Mesenchymal stem cell (in vitro differentiated cells and primary cell): Measurements from ENCODE around the gene HPSE.

Experiments used
- DNase-seq: peaks from one replicate; pipeline ENCODE4 v3.0.0-alpha.2; 2013
- H2AFZ ChIP-seq: one replicate; pipeline ENCODE4 v1.6.1; 2013; ENCODE audit warnings: low read depth, mild to moderate bottlenecking, control low read depth, inconsistent platforms, low read length, moderate library complexity
- H2AK5ac ChIP-seq: 2 replicates; pipeline ENCODE4 v1.6.1; 2013; ENCODE audit warnings: low read length, moderate library complexity, mild to moderate bottlenecking, inconsistent platforms; ENCODE audit not compliant: severe bottlenecking
- H2BK120ac ChIP-seq: one replicate; pipeline ENCODE4 v1.6.1; 2013; ENCODE audit warnings: low read depth, mild to moderate bottlenecking, inconsistent platforms, low read length, moderate library complexity
- H2BK12ac ChIP-seq, 2 experiments: one replicate each; pipeline ENCODE4 v1.6.1; 2013; ENCODE audit warnings: inconsistent platforms in 2 of 2, low read length in 2 of 2, mild to moderate bottlenecking in 2 of 2, moderate library complexity in 2 of 2, control low read depth in 1 of 2
- H2BK15ac ChIP-seq: one replicate; pipeline ENCODE4 v1.6.1; 2013; ENCODE audit warnings: mild to moderate bottlenecking, low read depth, inconsistent platforms; ENCODE audit not compliant: poor library complexity, severe bottlenecking
- H2BK5ac ChIP-seq: 2 replicates; pipeline ENCODE4 v1.6.1; 2013; ENCODE audit warnings: low read depth, mild to moderate bottlenecking, low read length, control low read depth, inconsistent platforms; ENCODE audit not compliant: poor library complexity, severe bottlenecking
- H3K14ac ChIP-seq, 2 experiments: one replicate each; pipeline ENCODE4 v1.6.1; 2013; ENCODE audit warnings: inconsistent platforms in 2 of 2, low read length in 2 of 2, control low read depth in 1 of 2, mild to moderate bottlenecking in 1 of 2, moderate library complexity in 1 of 2
- H3K18ac ChIP-seq, 2 experiments: one replicate each; pipeline ENCODE4 v1.6.1; 2013; ENCODE audit warnings: inconsistent platforms in 2 of 2, low read length in 2 of 2, control low read depth in 1 of 2, low read depth in 1 of 2, mild to moderate bottlenecking in 1 of 2
- H3K23ac ChIP-seq, 2 experiments: one replicate each; pipeline ENCODE4 v1.6.1; 2013; ENCODE audit warnings: inconsistent platforms in 2 of 2, low read length in 2 of 2, mild to moderate bottlenecking in 2 of 2, moderate library complexity in 2 of 2, control low read depth in 1 of 2
- H3K27ac ChIP-seq: 2 replicates; pipeline ENCODE4 v1.5.1; 2013; ENCODE audit warnings: mild to moderate bottlenecking, moderate library complexity, low read length, control low read depth, inconsistent platforms; ENCODE audit not compliant: poor library complexity, severe bottlenecking
- H3K27me3 ChIP-seq, 2 experiments: 2 replicates each; pipeline versions ENCODE4 v1.6.1 to v1.7.0; 2013; ENCODE audit warnings: low read length in 2 of 2, mild to moderate bottlenecking in 2 of 2, moderate library complexity in 2 of 2, control low read depth in 1 of 2, inconsistent platforms in 1 of 2; ENCODE audit not compliant: control insufficient read depth in 1 of 2, insufficient read depth in 1 of 2
- H3K36me3 ChIP-seq, 2 experiments: 2 replicates each; pipeline versions ENCODE4 v1.6.1 to v1.7.0; 2013; ENCODE audit warnings: low read length in 2 of 2, control low read depth in 1 of 2, inconsistent platforms in 1 of 2, low read depth in 1 of 2, mild to moderate bottlenecking in 1 of 2; ENCODE audit not compliant: insufficient read depth in 2 of 2, control insufficient read depth in 1 of 2
- H3K4ac ChIP-seq, 2 experiments: one replicate each; pipeline ENCODE4 v1.6.1; 2013; ENCODE audit warnings: inconsistent platforms in 2 of 2, low read length in 2 of 2, mild to moderate bottlenecking in 2 of 2, moderate library complexity in 2 of 2, control low read depth in 1 of 2, low read depth in 1 of 2
- H3K4me1 ChIP-seq: 2 replicates; pipeline ENCODE4 v1.6.1; 2013; ENCODE audit warnings: low read depth, low read length, control low read depth; ENCODE audit not compliant: control insufficient read depth, insufficient read depth
- H3K4me2 ChIP-seq: 2 replicates; pipeline ENCODE4 v1.6.1; 2013; ENCODE audit warnings: low read length, mild to moderate bottlenecking, inconsistent platforms; ENCODE audit not compliant: poor library complexity, severe bottlenecking
- H3K4me3 ChIP-seq, 2 experiments: 2 replicates each; pipeline versions ENCODE4 v1.5.1 to v1.7.0; 2013; ENCODE audit warnings: low read length in 2 of 2, mild to moderate bottlenecking in 2 of 2, control low read depth in 1 of 2, low read depth in 1 of 2; ENCODE audit not compliant: insufficient read depth in 1 of 2
- H3K79me1 ChIP-seq: replicated peaks from 2 replicates; pipeline ENCODE4 v1.6.1; 2013; ENCODE audit warnings: mild to moderate bottlenecking, control low read depth, low read length, inconsistent platforms; ENCODE audit not compliant: poor library complexity, severe bottlenecking
- H3K9ac ChIP-seq: 2 replicates; pipeline ENCODE4 v1.7.0; 2013; ENCODE audit warnings: mild to moderate bottlenecking, low read length, moderate library complexity
- H3K9me3 ChIP-seq: 2 replicates; pipeline ENCODE4 v1.7.0; 2013; ENCODE audit warnings: mild to moderate bottlenecking, low read length; ENCODE audit not compliant: control insufficient read depth
- H4K8ac ChIP-seq: one replicate; pipeline ENCODE4 v1.6.1; 2013; ENCODE audit warnings: inconsistent platforms, mild to moderate bottlenecking, low read length, moderate library complexity
- H4K91ac ChIP-seq: one replicate; pipeline ENCODE4 v1.6.1; 2013; ENCODE audit warnings: mild to moderate bottlenecking, low read length, inconsistent platforms
- WGBS: methylation state at CpG from one replicate; pipeline ENCODE4 v1.1.7; 2013; ENCODE audit warnings: mixed read lengths; 5-methylcytosine and 5-hydroxymethylcytosine counted together

The HPSE gene

GRCh38 chr4:83335701-83336100, 1.1 kb upstream of the HPSE start:
- Histone ChIP-seq H3K27me3 (peaks cover 9 to 13% of the 10 kb centered on the region in 2 experiments), H3K14ac (no peak overlapping the region), H2AK5ac (no peak overlapping the region), H4K91ac (no peak overlapping the region), H3K27ac (no peak overlapping the region), H3K4me3 (peak overlapping the region in 1 of 2 experiments; percentile 81), H3K36me3 (no peaks in the 10 kb centered on the region), H3K79me1 (no peaks in the 10 kb centered on the region), H3K4me1 (peaks cover 9% of the 10 kb centered on the region), H3K9me3 (no peaks in the 10 kb centered on the region), H3K4me2 (no peak overlapping the region), H3K18ac (no peak overlapping the region), H2BK12ac (no peak overlapping the region), H2AFZ (no peak overlapping the region), H3K9ac (no peak overlapping the region), H2BK120ac (no peak overlapping the region), H2BK15ac (no peak overlapping the region), H2BK5ac (no peak overlapping the region), H3K23ac (no peak overlapping the region), H3K4ac (no peak overlapping the region), H4K8ac (no peak overlapping the region)
- DNase-seq, result no peak
- whole genome bisulfite sequencing, result 11% methylated on average over 1 of the region's 6 CpGs

GRCh38 chr4:83331956-83332355, 2.7 kb downstream of the HPSE start:
- Histone ChIP-seq H3K4me1 (peaks cover 9% of the 10 kb centered on the region), H3K79me1 (no peaks in the 10 kb centered on the region), H3K36me3 (no peaks in the 10 kb centered on the region), H4K8ac (no peak overlapping the region), H2BK12ac (no peak overlapping the region), H3K27me3 (peaks cover 9 to 10% of the 10 kb centered on the region in 2 experiments), H3K4ac (no peak overlapping the region), H2AK5ac (no peak overlapping the region), H3K23ac (no peak overlapping the region), H3K9ac (no peak overlapping the region), H2BK5ac (no peak overlapping the region), H3K14ac (no peak overlapping the region), H3K4me2 (no peak overlapping the region), H3K4me3 (no peak overlapping the region), H4K91ac (no peak overlapping the region), H3K9me3 (no peaks in the 10 kb centered on the region), H2BK120ac (no peak overlapping the region), H2BK15ac (no peak overlapping the region), H3K27ac (no peak overlapping the region), H2AFZ (no peak overlapping the region), H3K18ac (no peak overlapping the region)
- DNase-seq, result no peak
- 81% methylated on average over 2 of the region's 3 CpGs for WGBS

DNA sequence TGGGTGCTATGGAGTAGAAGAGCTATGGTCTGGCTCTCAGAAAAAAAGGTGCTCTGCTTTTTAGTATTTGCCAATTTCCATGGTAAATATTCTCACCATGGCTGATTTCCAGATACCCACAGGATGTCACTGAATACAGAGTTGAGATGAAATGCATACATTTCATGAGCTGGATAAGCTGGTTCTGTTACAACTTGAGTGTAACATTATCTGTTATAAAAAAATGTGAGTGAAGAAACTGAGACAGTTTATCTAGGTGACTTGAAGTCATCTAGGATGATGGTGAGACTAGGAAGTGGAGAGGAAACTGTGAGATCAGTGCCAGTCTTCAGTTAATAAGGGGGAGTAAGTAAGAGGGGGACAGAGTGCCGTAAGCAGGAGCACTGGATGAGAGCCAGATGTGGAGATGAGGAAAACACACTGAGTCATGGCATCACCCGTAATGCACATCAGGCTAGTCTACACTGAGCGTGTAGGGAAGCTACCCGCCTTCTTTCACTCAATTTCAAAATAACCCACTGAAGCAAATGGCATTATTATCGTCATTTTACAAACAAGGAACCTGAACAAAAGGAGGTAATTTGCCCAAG, 5.0 kb downstream of the HPSE start:
- H3K4me2 ChIP-seq, result no peak overlapping the region
- no peak overlapping the region for H2AFZ ChIP-seq
- no peak overlapping the region for H3K4me3 ChIP-seq
- no peak overlapping the region for H3K4ac ChIP-seq
- no peak overlapping the region for H2AK5ac ChIP-seq
- no peak overlapping the region for H3K14ac ChIP-seq
- no peaks in the 10 kb centered on the region for H3K79me1 ChIP-seq
- no peak overlapping the region for H2BK12ac ChIP-seq
- peaks cover 4% of the 10 kb centered on the region for H3K4me1 ChIP-seq
- no peak overlapping the region for H3K9ac ChIP-seq
- H2BK5ac ChIP-seq, result no peak overlapping the region
- no peak overlapping the region for H4K91ac ChIP-seq
- no peak overlapping the region for H3K18ac ChIP-seq
- no peak overlapping the region for H3K23ac ChIP-seq
- H2BK120ac ChIP-seq, result no peak overlapping the region
- no peak overlapping the region for H4K8ac ChIP-seq
- peaks cover 9 to 10% of the 10 kb centered on the region in 2 experiments for H3K27me3 ChIP-seq
- H3K36me3 ChIP-seq, result no peaks in the 10 kb centered on the region
- no peak overlapping the region for H3K27ac ChIP-seq
- DNase-seq, result no peak
- H3K9me3 ChIP-seq, result no peaks in the 10 kb centered on the region
- no peak overlapping the region for H2BK15ac ChIP-seq
- 88% methylated on average over 5 of the region's 5 CpGs for WGBS

DNA sequence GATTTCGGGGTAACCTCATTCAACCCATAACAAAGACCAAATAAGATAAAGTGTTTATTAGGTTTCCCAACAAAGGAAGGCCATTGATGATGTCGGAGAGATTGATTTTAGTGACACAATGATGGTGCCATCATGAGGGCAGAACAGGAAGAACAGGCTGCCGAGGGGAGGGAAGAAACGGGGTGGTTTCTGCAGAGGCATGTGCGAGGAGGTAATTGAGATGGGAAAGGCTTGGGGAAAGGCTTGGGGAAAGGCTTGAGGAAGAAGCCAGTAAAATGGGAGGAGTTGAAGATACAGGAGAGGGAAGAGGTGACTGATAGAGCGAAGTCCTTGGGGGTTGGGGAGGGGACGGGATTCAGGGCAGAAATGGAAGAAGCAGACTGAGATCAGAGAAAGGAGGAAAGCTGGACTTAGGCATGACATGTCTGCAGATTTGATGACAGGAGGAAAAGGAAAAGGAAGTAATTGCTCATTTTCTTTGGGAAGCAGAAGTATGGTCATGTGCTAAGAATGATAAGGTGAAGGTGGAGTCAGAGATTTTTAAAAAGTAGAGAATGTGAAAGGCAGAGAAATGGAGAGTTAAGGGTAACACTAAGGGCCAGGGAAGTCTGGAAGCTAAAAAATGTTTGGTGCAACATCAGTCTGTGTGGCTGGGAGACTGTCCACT, 6.0 kb downstream of the HPSE start:
- no peak overlapping the region for H2BK120ac ChIP-seq
- 21% methylated on average over 6 of the region's 7 CpGs for WGBS
- no peak overlapping the region for H3K14ac ChIP-seq
- H2BK5ac ChIP-seq, result no peak overlapping the region
- H2BK12ac ChIP-seq, result no peak overlapping the region
- no peak overlapping the region for H4K8ac ChIP-seq
- no peak overlapping the region for H3K23ac ChIP-seq
- no peak overlapping the region for H3K18ac ChIP-seq
- H3K36me3 ChIP-seq, result no peaks in the 10 kb centered on the region
- H4K91ac ChIP-seq, result no peak overlapping the region
- no peak overlapping the region for H3K27ac ChIP-seq
- no peak overlapping the region for H3K4ac ChIP-seq
- H2AFZ ChIP-seq, result no peak overlapping the region
- DNase-seq, result no peak
- no peaks in the 10 kb centered on the region for H3K9me3 ChIP-seq
- H3K79me1 ChIP-seq, result no peaks in the 10 kb centered on the region
- H3K4me1 ChIP-seq, result no peaks in the 10 kb centered on the region
- H2BK15ac ChIP-seq, result no peak overlapping the region
- no peak overlapping the region for H3K9ac ChIP-seq
- no peak overlapping the region for H2AK5ac ChIP-seq
- H3K4me3 ChIP-seq, result no peak overlapping the region
- no peak overlapping the region for H3K4me2 ChIP-seq
- H3K27me3 ChIP-seq, result peaks cover under 1 to 4% of the 10 kb centered on the region in 2 experiments
